ENCODE results near the gene RXFP3.

RXFP3 gene

DNA sequence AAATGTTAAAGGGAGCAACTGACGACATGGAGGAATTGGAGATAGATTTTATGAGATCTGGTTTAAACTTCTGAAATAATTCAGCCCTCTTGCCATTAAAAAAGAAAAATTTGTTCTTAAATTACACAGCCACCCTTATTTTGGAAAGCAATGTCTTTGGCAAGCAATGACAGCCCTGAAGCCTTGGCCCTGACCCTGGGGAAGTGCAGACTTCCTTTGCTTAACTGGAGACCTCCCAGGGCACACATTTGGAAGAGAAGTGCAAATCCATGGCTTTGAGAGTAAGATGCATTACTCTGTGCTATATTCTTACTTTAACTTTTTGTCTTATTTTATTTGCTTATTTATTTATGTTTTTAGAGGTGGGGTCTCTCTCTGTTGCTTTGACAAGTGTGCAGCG, 22.0 kb downstream of the RXFP3 start:
- Histone ChIP-seq H3K4me3 (ENCODE audit: low read depth, low read length) (no peak overlapping the region), H3K36me3 (ENCODE audit: control insufficient read depth in 2 of 2, insufficient read depth in 1 of 2, low read length in 2 of 2) (no peaks in the 10 kb centered on the region), H3K4me1 (ENCODE audit: control insufficient read depth, insufficient read depth, low read length) (no peaks in the 10 kb centered on the region), H3K9me3 (ENCODE audit: control insufficient read depth, insufficient read depth, low read depth, low read length) (no peaks in the 10 kb centered on the region), H3K27ac (ENCODE audit: extremely low read depth, low read depth, low read length) (no peak overlapping the region)
- ChIA-PET POLR2A (no interaction called here), CTCF (interaction anchor here (1.4 kb wide), 1 partner anchor 12 kb away, joined by 4 read pairs; no protein-coding TSS in a partner anchor)
- TF ChIP-seq ZXDB (tag by site-specific recombination; IDR thresholded peaks at IDR 0.05) (no peak), ZNF114 (tag by site-specific recombination; IDR thresholded peaks at IDR 0.05) (no peak), ZNF792 (tag by site-specific recombination; IDR thresholded peaks at IDR 0.05) (no peak), ZNF16 (tag by site-specific recombination; IDR thresholded peaks at IDR 0.05; ENCODE audit: low read depth) (no peak), ZNF341 (tag by site-specific recombination; IDR thresholded peaks at IDR 0.05; ENCODE audit: low read depth) (no peak), ZNF677 (tag by site-specific recombination; IDR thresholded peaks at IDR 0.05) (no peak), YY2 (tag by site-specific recombination; IDR thresholded peaks at IDR 0.05) (no peak), ZNF391 (tag by site-specific recombination; IDR thresholded peaks at IDR 0.05; ENCODE audit: borderline replicate concordance, low read depth) (no peak), ZSCAN16 (tag by site-specific recombination; IDR thresholded peaks at IDR 0.05) (no peak), PRDM6 (tag by site-specific recombination; IDR thresholded peaks at IDR 0.05) (no peak), MEIS1 (CRISPR knock-in tag; IDR thresholded peaks at IDR 0.05; ENCODE audit: borderline replicate concordance) (no peak), KLF1 (tag by site-specific recombination; IDR thresholded peaks at IDR 0.05) (no peak), ZBTB20 (tag by site-specific recombination; IDR thresholded peaks at IDR 0.05) (no peak), ZNF221 (tag by site-specific recombination; IDR thresholded peaks at IDR 0.05; ENCODE audit: borderline replicate concordance) (no peak), ZSCAN18 (tag by site-specific recombination; IDR thresholded peaks at IDR 0.05) (no peak)
- TF ChIP-seq, protein P1, sequence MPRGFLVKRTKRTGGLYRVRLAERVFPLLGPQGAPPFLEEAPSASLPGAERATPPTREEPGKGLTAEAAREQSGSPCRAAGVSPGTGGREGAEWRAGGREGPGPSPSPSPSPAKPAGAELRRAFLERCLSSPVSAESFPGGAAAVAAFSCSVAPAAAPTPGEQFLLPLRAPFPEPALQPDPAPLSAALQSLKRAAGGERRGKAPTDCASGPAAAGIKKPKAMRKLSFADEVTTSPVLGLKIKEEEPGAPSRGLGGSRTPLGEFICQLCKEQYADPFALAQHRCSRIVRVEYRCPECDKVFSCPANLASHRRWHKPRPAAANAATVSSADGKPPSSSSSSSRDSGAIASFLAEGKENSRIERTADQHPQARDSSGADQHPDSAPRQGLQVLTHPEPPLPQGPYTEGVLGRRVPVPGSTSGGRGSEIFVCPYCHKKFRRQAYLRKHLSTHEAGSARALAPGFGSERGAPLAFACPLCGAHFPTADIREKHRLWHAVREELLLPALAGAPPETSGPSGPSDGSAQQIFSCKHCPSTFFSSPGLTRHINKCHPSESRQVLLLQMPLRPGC (tag by site-specific recombination; IDR thresholded peaks at IDR 0.05) = no peak
- TF ChIP-seq, protein P2, sequence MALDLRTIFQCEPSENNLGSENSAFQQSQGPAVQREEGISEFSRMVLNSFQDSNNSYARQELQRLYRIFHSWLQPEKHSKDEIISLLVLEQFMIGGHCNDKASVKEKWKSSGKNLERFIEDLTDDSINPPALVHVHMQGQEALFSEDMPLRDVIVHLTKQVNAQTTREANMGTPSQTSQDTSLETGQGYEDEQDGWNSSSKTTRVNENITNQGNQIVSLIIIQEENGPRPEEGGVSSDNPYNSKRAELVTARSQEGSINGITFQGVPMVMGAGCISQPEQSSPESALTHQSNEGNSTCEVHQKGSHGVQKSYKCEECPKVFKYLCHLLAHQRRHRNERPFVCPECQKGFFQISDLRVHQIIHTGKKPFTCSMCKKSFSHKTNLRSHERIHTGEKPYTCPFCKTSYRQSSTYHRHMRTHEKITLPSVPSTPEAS (tag by site-specific recombination; IDR thresholded peaks at IDR 0.05) = no peak

DNA sequence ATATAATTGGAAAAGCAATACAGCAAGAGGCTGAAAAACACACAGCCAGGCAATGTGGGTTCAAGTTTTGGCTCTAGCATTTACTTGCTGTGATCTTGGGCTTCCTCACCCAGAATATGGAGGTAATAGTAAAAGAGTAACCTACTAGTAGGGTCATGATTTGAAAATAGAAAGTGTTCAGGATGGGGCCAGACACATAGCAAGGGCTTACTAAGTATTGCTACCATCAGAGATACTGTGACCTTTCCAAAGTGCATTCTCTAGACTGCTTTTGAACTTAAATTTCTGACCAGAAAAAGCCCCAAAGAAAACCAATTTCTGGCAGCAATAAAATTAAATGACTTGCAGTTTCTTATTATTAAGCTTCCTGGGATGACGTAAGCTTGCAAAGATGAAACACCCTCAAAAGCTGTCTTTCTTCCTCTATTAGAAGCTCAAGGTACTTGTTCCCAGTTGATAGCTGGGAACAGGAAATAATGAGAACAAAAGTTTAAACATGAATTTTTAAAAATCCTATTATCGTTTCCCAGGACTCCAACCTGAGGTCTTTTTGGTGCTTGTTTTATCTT, 28.0 kb downstream of the RXFP3 start:
- Histone ChIP-seq H3K4me3 (ENCODE audit: low read depth, low read length) (no peak overlapping the region), H3K9me3 (ENCODE audit: control insufficient read depth, insufficient read depth, low read depth, low read length) (no peaks in the 10 kb centered on the region), H3K36me3 (ENCODE audit: control insufficient read depth in 2 of 2, insufficient read depth in 1 of 2, low read length in 2 of 2) (no peaks in the 10 kb centered on the region), H3K27ac (ENCODE audit: extremely low read depth, low read depth, low read length) (no peak overlapping the region), H3K4me1 (ENCODE audit: control insufficient read depth, insufficient read depth, low read length) (no peaks in the 10 kb centered on the region)
- ChIA-PET CTCF (interaction anchor here (0.6 kb wide), 1 partner anchor 14 kb away, joined by 3 read pairs; no protein-coding TSS in a partner anchor), POLR2A (no interaction called here)
- no peak for TF ChIP-seq ZBTB7A (tag by site-specific recombination; IDR thresholded peaks at IDR 0.05; ENCODE audit: low read depth)
- no peak for TF ChIP-seq ZNF202 (tag by site-specific recombination; IDR thresholded peaks at IDR 0.05; ENCODE audit: borderline replicate concordance)
- TF ChIP-seq, protein P3, sequence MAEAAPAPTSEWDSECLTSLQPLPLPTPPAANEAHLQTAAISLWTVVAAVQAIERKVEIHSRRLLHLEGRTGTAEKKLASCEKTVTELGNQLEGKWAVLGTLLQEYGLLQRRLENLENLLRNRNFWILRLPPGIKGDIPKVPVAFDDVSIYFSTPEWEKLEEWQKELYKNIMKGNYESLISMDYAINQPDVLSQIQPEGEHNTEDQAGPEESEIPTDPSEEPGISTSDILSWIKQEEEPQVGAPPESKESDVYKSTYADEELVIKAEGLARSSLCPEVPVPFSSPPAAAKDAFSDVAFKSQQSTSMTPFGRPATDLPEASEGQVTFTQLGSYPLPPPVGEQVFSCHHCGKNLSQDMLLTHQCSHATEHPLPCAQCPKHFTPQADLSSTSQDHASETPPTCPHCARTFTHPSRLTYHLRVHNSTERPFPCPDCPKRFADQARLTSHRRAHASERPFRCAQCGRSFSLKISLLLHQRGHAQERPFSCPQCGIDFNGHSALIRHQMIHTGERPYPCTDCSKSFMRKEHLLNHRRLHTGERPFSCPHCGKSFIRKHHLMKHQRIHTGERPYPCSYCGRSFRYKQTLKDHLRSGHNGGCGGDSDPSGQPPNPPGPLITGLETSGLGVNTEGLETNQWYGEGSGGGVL (tag by site-specific recombination; IDR thresholded peaks at IDR 0.05) = no peak
- TF ChIP-seq HOXD13 (CRISPR knock-in tag; IDR thresholded peaks at IDR 0.05; ENCODE audit: borderline replicate concordance) = no peak
- TF ChIP-seq ZNF514 (tag by site-specific recombination; IDR thresholded peaks at IDR 0.05) = no peak
- TF ChIP-seq ZNF510 (tag by site-specific recombination; IDR thresholded peaks at IDR 0.05; ENCODE audit: insufficient replicate concordance) = no peak
- TF ChIP-seq ZNF561 (tag by site-specific recombination; IDR thresholded peaks at IDR 0.05; ENCODE audit: borderline replicate concordance) = no peak
- TF ChIP-seq ZNF37A (tag by site-specific recombination; IDR thresholded peaks at IDR 0.05) = no peak
- TF ChIP-seq ZNF132 (tag by site-specific recombination; IDR thresholded peaks at IDR 0.05; ENCODE audit: borderline replicate concordance) = no peak
- TF ChIP-seq, protein P4, sequence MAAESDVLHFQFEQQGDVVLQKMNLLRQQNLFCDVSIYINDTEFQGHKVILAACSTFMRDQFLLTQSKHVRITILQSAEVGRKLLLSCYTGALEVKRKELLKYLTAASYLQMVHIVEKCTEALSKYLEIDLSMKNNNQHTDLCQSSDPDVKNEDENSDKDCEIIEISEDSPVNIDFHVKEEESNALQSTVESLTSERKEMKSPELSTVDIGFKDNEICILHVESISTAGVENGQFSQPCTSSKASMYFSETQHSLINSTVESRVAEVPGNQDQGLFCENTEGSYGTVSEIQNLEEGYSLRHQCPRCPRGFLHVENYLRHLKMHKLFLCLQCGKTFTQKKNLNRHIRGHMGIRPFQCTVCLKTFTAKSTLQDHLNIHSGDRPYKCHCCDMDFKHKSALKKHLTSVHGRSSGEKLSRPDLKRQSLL (tag by site-specific recombination; IDR thresholded peaks at IDR 0.05) = no peak
